ENCODE measurements around the gene CD99.
A peak's percentile ranks its signal among the peaks of the same experiment; 100 is the strongest.
"Not testable (repeated sequence)": the region's sequence is repeated elsewhere in the genome, so short reads cannot be mapped to it uniquely, and the experiment has no call there.

Gene CD99

GRCh38 chrX:2690856-2691542 lies at the start of gene CD99:
TSS of gene CD99 (plus strand) at chrX:2691295. CDS start at chrX:2691361, 66 bp downstream.
- peak; percentile 34 for FAIRE-seq

GRCh38 chrX:2642146-2642545 lies 48.9 kb upstream of the CD99 start:
- no peak for FAIRE-seq

GRCh38 chrX:2642791-2643190 lies 48.3 kb upstream of the CD99 start:
- FAIRE-seq = no peak

GRCh38 chrX:2643880-2644279 lies 47.2 kb upstream of the CD99 start:
- FAIRE-seq = no peak

GRCh38 chrX:2645563-2645962 lies 45.5 kb upstream of the CD99 start:
- FAIRE-seq = no peak

- no peak for FAIRE-seq
These were observed 43.5 kb upstream of the CD99 start for GRCh38 chrX:2647627-2648026.

GRCh38 chrX:2650037-2650436 lies 41.1 kb upstream of the CD99 start:
- no peak for FAIRE-seq

- no peak for FAIRE-seq
These were observed 40.2 kb upstream of the CD99 start for GRCh38 chrX:2650865-2651264.

GRCh38 chrX:2652106-2652505 lies 39.0 kb upstream of the CD99 start:
- FAIRE-seq = no peak

- no peak for FAIRE-seq
These were observed 36.4 kb upstream of the CD99 start for GRCh38 chrX:2654436-2655340.

- FAIRE-seq = no peak
These were observed 34.7 kb upstream of the CD99 start for GRCh38 chrX:2656257-2656836.

- no peak for FAIRE-seq
These were observed 33.5 kb upstream of the CD99 start for GRCh38 chrX:2657532-2658113.

GRCh38 chrX:2658585-2659292 lies 32.4 kb upstream of the CD99 start:
- no peak for FAIRE-seq

- no peak for FAIRE-seq
These were observed 28.5 kb upstream of the CD99 start for GRCh38 chrX:2662586-2662985.

GRCh38 chrX:2664502-2664901 lies 26.6 kb upstream of the CD99 start:
- FAIRE-seq = no peak

GRCh38 chrX:2665387-2666304 lies 25.4 kb upstream of the CD99 start:
- no peak for FAIRE-seq

- no peak for FAIRE-seq
These were observed 24.6 kb upstream of the CD99 start for GRCh38 chrX:2666491-2666890.

- no peak for FAIRE-seq
These were observed 20.1 kb upstream of the CD99 start for GRCh38 chrX:2670978-2671377.

- no peak for FAIRE-seq
These were observed 19.0 kb upstream of the CD99 start for GRCh38 chrX:2672084-2672483.

- FAIRE-seq = no peak
These were observed 17.5 kb upstream of the CD99 start for GRCh38 chrX:2673611-2674010.

- FAIRE-seq = not testable (repeated sequence)
These were observed 15.4 kb upstream of the CD99 start for GRCh38 chrX:2675657-2676200.

All from G401.6 (cell line).